Neural cell (in vitro differentiated cells): ENCODE measurements around the gene TTN.

Source experiments
- CTCF ChIP-seq: fragments of 450-650 bp; IDR thresholded peaks from 2 replicates; pipeline ENCODE4 v1.5.1; 2014; ENCODE audit warnings: antibody characterized with exemption, mild to moderate bottlenecking, moderate library complexity; ENCODE audit not compliant: poor library complexity, severe bottlenecking
- EP300 ChIP-seq: fragments of 450-650 bp; conservative IDR thresholded peaks from 2 replicates; pipeline ENCODE4 v1.6.1; 2014; ENCODE audit warnings: antibody characterized with exemption, mild to moderate bottlenecking, moderate library complexity; ENCODE audit not compliant: poor library complexity, severe bottlenecking
- MXI1 ChIP-seq: fragments of 450-650 bp; conservative IDR thresholded peaks from 2 replicates; pipeline ENCODE4 v1.6.1; 2014; ENCODE audit warnings: antibody characterized with exemption, mild to moderate bottlenecking; ENCODE audit not compliant: poor library complexity, severe bottlenecking
- POLR2AphosphoS5 ChIP-seq: IDR thresholded peaks from 2 replicates; pipeline ENCODE4 v1.6.1; 2012
- RAD21 ChIP-seq: fragments of 450-650 bp; conservative IDR thresholded peaks from 2 replicates; pipeline ENCODE4 v1.6.1; 2014; ENCODE audit warnings: antibody characterized with exemption, mild to moderate bottlenecking, moderate library complexity
- REST ChIP-seq: IDR thresholded peaks from 2 replicates; pipeline ENCODE4 v1.6.1; 2012; ENCODE audit warnings: borderline replicate concordance
- SMC3 ChIP-seq: fragments of 450-650 bp; conservative IDR thresholded peaks from 2 replicates; pipeline ENCODE4 v1.6.1; 2014; ENCODE audit warnings: antibody characterized with exemption, mild to moderate bottlenecking, moderate library complexity; ENCODE audit not compliant: poor library complexity
- TAF1 ChIP-seq: IDR thresholded peaks from 2 replicates; pipeline ENCODE4 v1.6.1; 2012; ENCODE audit warnings: low read depth

GRCh38 chr2:178843697-178844096 is 36.5 kb upstream of the TTN start:
- no peak for TF ChIP-seq RAD21
- TF ChIP-seq TAF1, result no peak
- peak; percentile 90 for TF ChIP-seq POLR2AphosphoS5
- no peak for TF ChIP-seq REST
- TF ChIP-seq CTCF, result no peak
- no peak for TF ChIP-seq MXI1
- TF ChIP-seq EP300, result peak; percentile 99
- no peak for TF ChIP-seq SMC3
